HL-60 (cell line): ENCODE data around the gene VEGFB.

ENCODE experiments used
- DNase-seq, 2 experiments: peaks; one replicate each; pipeline ENCODE4 v3.0.0-alpha.2; 2010 to 2020; ENCODE audit warnings: low read depth in 1 of 2, low spot score in 1 of 2
- H3K27ac ChIP-seq: fragments of 250-450 bp; sonication (Bioruptor Pico); replicated peaks from 2 replicates; pipeline ENCODE4 v1.5.1; 2020; ENCODE audit warnings: mild to moderate bottlenecking, moderate library complexity
- H3K27me3 ChIP-seq: fragments of 250-450 bp; sonication (Bioruptor Pico); 2 replicates; pipeline ENCODE4 v1.5.1; 2021; ENCODE audit warnings: mild to moderate bottlenecking, moderate library complexity; ENCODE audit not compliant: insufficient read depth, poor library complexity, severe bottlenecking
- H3K4me3 ChIP-seq: replicated peaks from 2 replicates; pipeline ENCODE4 v1.5.1; 2011; ENCODE audit warnings: mild to moderate bottlenecking, control low read depth, low read length; ENCODE audit not compliant: insufficient read depth
- GABPA ChIP-seq: IDR thresholded peaks from 2 replicates; pipeline ENCODE4 v1.6.1; 2012; ENCODE audit warnings: low read depth
- POLR2AphosphoS5 ChIP-seq: IDR thresholded peaks from 2 replicates; pipeline ENCODE4 v1.6.1; 2012; ENCODE audit warnings: low read depth
- SPI1 ChIP-seq: IDR thresholded peaks from 2 replicates; pipeline ENCODE4 v1.6.1; 2012; ENCODE audit warnings: low read depth, mild to moderate bottlenecking, borderline replicate concordance
- long read RNA-seq: library from polyadenylated mRNA; unstranded; transcript quantifications from one replicate; pipeline ENCODE4 v2.0.0, GENCODE V29; 2020
- TF ChIP-seq, protein P1 (sequence below): IDR thresholded peaks from 2 replicates; pipeline ENCODE4 v1.6.1; 2012; ENCODE audit warnings: low read depth; ENCODE audit not compliant: insufficient replicate concordance
- TF ChIP-seq, protein P2 (sequence below): IDR thresholded peaks from one replicate; pipeline ENCODE4 v1.5.1; 2011; ENCODE audit warnings: low read length, control low read depth, inconsistent platforms; ENCODE audit not compliant: insufficient read depth

Gene VEGFB, protein sequence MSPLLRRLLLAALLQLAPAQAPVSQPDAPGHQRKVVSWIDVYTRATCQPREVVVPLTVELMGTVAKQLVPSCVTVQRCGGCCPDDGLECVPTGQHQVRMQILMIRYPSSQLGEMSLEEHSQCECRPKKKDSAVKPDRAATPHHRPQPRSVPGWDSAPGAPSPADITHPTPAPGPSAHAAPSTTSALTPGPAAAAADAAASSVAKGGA
- long read RNA-seq, partial matches to known transcripts: 4 of 8 reads
- long read RNA-seq, other reads (novel, unspliced or antisense): 1 of 8 reads

DNA sequence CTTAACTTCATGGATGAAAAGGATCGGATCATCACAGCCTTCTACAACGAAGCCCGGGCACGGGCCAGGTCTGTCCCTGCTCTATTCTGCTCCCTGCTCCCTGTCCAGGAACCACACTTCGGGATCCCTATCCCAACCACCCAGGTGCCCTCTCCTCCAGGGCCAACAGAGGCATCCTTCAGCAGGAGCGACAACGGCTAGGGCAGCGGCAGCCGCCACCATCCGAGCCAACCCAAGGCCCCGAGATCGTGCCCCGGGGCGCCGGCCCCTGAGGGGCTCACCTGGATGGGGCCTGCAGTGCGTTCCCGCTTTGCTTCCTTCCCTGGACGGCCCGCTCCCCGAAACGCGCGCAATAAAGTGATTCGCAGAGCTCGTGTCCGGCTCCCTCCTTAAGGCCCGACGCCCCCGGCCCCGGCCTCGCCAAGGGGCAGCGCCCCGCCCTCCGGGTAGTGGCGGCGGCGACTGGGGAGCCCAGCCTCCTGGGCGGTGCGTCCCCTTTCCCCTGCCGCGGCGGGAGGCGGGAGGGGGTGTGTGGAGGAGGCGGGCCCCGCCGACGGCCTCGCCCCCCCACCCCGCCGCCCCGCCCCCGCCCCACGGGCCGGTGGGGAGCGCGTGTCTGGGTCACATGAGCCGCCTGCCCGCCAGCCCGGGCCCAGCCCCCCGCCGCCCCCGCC, at the start of gene VEGFB:
Gene VEGFB, plus strand, starts transcription at position 672 of the 674 bp plus-strand sequence. CDS start 250 bp downstream, outside the sequence.
- TF ChIP-seq, protein P1, sequence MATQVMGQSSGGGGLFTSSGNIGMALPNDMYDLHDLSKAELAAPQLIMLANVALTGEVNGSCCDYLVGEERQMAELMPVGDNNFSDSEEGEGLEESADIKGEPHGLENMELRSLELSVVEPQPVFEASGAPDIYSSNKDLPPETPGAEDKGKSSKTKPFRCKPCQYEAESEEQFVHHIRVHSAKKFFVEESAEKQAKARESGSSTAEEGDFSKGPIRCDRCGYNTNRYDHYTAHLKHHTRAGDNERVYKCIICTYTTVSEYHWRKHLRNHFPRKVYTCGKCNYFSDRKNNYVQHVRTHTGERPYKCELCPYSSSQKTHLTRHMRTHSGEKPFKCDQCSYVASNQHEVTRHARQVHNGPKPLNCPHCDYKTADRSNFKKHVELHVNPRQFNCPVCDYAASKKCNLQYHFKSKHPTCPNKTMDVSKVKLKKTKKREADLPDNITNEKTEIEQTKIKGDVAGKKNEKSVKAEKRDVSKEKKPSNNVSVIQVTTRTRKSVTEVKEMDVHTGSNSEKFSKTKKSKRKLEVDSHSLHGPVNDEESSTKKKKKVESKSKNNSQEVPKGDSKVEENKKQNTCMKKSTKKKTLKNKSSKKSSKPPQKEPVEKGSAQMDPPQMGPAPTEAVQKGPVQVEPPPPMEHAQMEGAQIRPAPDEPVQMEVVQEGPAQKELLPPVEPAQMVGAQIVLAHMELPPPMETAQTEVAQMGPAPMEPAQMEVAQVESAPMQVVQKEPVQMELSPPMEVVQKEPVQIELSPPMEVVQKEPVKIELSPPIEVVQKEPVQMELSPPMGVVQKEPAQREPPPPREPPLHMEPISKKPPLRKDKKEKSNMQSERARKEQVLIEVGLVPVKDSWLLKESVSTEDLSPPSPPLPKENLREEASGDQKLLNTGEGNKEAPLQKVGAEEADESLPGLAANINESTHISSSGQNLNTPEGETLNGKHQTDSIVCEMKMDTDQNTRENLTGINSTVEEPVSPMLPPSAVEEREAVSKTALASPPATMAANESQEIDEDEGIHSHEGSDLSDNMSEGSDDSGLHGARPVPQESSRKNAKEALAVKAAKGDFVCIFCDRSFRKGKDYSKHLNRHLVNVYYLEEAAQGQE: no peak
- TF ChIP-seq GABPA (no peak), SPI1 (no peak), POLR2AphosphoS5 (no peak)
- TF ChIP-seq, protein P2, sequence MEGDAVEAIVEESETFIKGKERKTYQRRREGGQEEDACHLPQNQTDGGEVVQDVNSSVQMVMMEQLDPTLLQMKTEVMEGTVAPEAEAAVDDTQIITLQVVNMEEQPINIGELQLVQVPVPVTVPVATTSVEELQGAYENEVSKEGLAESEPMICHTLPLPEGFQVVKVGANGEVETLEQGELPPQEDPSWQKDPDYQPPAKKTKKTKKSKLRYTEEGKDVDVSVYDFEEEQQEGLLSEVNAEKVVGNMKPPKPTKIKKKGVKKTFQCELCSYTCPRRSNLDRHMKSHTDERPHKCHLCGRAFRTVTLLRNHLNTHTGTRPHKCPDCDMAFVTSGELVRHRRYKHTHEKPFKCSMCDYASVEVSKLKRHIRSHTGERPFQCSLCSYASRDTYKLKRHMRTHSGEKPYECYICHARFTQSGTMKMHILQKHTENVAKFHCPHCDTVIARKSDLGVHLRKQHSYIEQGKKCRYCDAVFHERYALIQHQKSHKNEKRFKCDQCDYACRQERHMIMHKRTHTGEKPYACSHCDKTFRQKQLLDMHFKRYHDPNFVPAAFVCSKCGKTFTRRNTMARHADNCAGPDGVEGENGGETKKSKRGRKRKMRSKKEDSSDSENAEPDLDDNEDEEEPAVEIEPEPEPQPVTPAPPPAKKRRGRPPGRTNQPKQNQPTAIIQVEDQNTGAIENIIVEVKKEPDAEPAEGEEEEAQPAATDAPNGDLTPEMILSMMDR: no peak
- Histone ChIP-seq H3K27me3 (no peaks in the 10 kb centered on the region), H3K27ac (no peak within 1 kb of the TSS), H3K4me3 (peak within 1 kb of the TSS; percentile 53)
- no peak for DNase-seq

DNA sequence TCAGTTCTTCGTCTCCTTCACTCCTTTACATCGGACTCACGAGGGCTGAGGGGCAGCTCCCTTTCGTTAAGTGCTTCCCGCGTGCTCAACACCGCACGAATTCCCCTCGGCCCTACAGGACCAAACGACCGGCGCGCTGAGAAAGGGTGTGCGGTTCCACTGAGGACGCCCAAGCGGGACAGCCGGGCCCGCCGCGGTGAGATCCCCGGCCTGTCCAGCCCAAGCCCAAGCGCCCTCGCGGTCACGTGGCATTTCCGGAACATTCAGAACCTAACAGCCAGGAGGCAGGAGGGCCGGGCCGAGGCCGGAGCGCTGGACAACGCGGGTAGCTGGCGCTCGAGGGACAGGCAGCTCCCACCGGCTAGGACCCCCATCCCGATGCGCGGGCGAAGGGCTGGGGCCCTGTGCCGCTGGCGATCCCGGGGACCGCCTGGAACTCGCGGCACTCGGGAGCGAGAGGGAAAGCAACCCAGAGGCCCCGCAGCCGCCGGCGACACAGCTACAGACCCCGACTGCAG, 49.1 kb upstream of the VEGFB start:
- TF ChIP-seq POLR2AphosphoS5: peak; percentile 88
- TF ChIP-seq, protein P1: peak; percentile 58
- TF ChIP-seq GABPA: no peak
- TF ChIP-seq, protein P2: no peak
- no peak for TF ChIP-seq SPI1
- peak in 1 of 2 experiments; percentile 51 for DNase-seq

DNA sequence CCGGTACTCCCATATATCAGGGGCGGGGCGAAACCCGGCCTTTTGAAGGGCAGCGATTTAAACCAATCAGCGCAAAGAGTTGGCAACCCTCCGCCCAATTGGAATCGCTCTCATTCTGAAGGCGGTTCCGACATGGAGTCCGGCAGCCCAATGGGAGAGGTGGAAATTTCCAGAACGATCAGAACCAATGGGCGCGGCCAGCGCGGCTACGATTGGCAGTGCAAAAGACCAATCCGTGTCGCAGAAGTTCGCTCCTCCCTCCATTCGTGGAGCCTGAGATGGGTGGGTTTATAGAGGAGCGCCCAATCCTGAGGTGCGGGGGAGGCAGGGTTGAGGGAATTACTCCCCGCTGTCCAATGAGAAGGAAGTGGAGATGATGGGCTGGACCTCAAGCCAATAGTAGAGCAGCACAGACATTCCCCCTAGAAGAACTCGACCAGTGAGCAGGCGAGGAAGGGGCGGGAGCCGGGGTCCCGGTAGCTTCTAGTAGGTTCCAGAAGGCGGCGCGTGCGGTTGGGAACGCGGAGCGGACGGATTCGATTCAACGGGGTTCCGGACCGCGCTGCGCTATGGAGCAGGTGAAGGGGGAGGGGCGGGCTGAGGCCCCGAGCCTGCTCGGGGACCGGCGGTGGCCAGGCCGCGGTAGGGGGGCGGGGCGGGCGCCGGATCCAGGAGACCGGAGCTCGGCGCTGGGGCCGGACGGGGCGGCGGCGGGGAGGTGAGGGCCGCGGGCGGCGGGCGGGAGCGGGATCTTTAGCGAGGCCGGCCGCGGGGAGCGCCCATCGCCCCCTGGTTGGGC, 48.5 kb upstream of the VEGFB start, which contains the start of gene STIP1:
Gene STIP1, plus strand, starts transcription at position 479 of the 799 bp plus-strand sequence. Its CDS starts 91 bp downstream, at position 570.
- peak within 1 kb of the TSS; percentile 88 for H3K4me3 ChIP-seq

More for the DNA sequence above, 49.1 kb upstream of the VEGFB start:
- Histone ChIP-seq H3K4me3 (peak overlapping the region; percentile 88), H3K27me3 (no peaks in the 10 kb centered on the region), H3K27ac (peak overlapping the region; percentile 76)

More for the DNA sequence above, 48.5 kb upstream of the VEGFB start, which contains the start of gene STIP1:
- peak; percentile 100 for DNase-seq
- TF ChIP-seq POLR2AphosphoS5: no peak
- TF ChIP-seq, protein P1: peak; percentile 21
- TF ChIP-seq SPI1: no peak
- TF ChIP-seq GABPA: peak; percentile 39
- TF ChIP-seq, protein P2: no peak
- no peaks in the 10 kb centered on the region for H3K27me3 ChIP-seq
- peak within 1 kb of the TSS; percentile 76 for H3K27ac ChIP-seq
